Stimulated activated CD4-positive, alpha-beta T cell treated with anti-CD3 and anti-CD28 coated beads, TNF-alpha, amount 100 ng/mL, for 24 hours (primary cell): ENCODE measurements around the gene KLK13.

Experiments
- DNase-seq, 3 experiments: peaks; one replicate each; pipeline ENCODE4 v3.0.0-alpha.2; 2020; ENCODE audit warnings: low read depth in 3 of 3

KLK13 gene

GRCh38 chr19:51064534-51065220 lies at the start of gene KLK13:
KLK13 (minus strand) TSS chr19:51065092; CDS start chr19:51065067, 25 bp downstream.
- DNase-seq = no peak

- DNase-seq = no peak
Observed at GRCh38 chr19:51114087-51114729, 49.3 kb upstream of the KLK13 start.

GRCh38 chr19:51111606-51112005 lies 46.7 kb upstream of the KLK13 start:
- no peak for DNase-seq

GRCh38 chr19:51110666-51110971 lies 45.7 kb upstream of the KLK13 start:
- DNase-seq = no peak

GRCh38 chr19:51108805-51109146 lies 43.9 kb upstream of the KLK13 start:
- DNase-seq = no peak

GRCh38 chr19:51108066-51108804 lies 43.3 kb upstream of the KLK13 start, which contains the start of gene CTU1:
CTU1 (minus strand) TSS chr19:51108409; CDS start chr19:51104569, 3,840 bp downstream.
- DNase-seq = peak; percentile 92 to 98 (median 97)

- DNase-seq = no peak
Observed at GRCh38 chr19:51107406-51108065, 42.6 kb upstream of the KLK13 start.

GRCh38 chr19:51103926-51104341 lies 39.0 kb upstream of the KLK13 start:
- DNase-seq = no peak

- no peak for DNase-seq
Observed at GRCh38 chr19:51102991-51103390, 38.1 kb upstream of the KLK13 start.

GRCh38 chr19:51101171-51101865 lies 36.4 kb upstream of the KLK13 start:
- DNase-seq = no peak

GRCh38 chr19:51100601-51101000 lies 35.7 kb upstream of the KLK13 start:
- DNase-seq = no peak

- DNase-seq = no peak
Observed at GRCh38 chr19:51099047-51099382, 34.1 kb upstream of the KLK13 start.

GRCh38 chr19:51098365-51099046 lies 33.6 kb upstream of the KLK13 start:
- no peak for DNase-seq

- no peak for DNase-seq
Observed at GRCh38 chr19:51097796-51098195, 32.9 kb upstream of the KLK13 start.

- peak; percentile 35 to 70 (median 58) for DNase-seq
Observed at GRCh38 chr19:51097166-51097738, 32.4 kb upstream of the KLK13 start.

GRCh38 chr19:51096473-51097165 lies 31.7 kb upstream of the KLK13 start:
- DNase-seq = no peak

- no peak for DNase-seq
Observed at GRCh38 chr19:51094696-51095279, 29.9 kb upstream of the KLK13 start.

GRCh38 chr19:51093510-51094345 lies 28.8 kb upstream of the KLK13 start:
- DNase-seq = no peak

- DNase-seq = no peak
Observed at GRCh38 chr19:51093101-51093500, 28.2 kb upstream of the KLK13 start.
